Mammary epithelial cell (primary cell): ENCODE measurements around the gene TTC16.

Experiments used
- CTCF ChIP-seq, 2 donors: IDR thresholded peaks in 1 of 2; conservative IDR thresholded peaks in 1 of 2; 2 replicates each; pipeline ENCODE4 v1.5.1; 2011 to 2012; ENCODE audit warnings: inconsistent platforms in 2 of 2, low read length in 2 of 2, mild to moderate bottlenecking in 2 of 2, control low read depth in 1 of 2, low read depth in 1 of 2; ENCODE audit not compliant: insufficient read depth in 1 of 2; ENCODE audit errors: extremely low read depth in 1 of 2
- EZH2 ChIP-seq: IDR thresholded peaks from 2 replicates; pipeline ENCODE4 v1.6.1; 2012; ENCODE audit warnings: low read length, inconsistent platforms, borderline replicate concordance

GRCh38 chr9:127698985-127699670 lies 16.8 kb upstream of the TTC16 start:
- TF ChIP-seq CTCF (conservative IDR thresholded peaks at IDR 0.05 in 1 of 2, IDR thresholded peaks at IDR 0.05 in 1 of 2; ENCODE audit: extremely low read depth in 1 of 2, insufficient read depth in 1 of 2, low read depth in 1 of 2, low read length in 2 of 2) (no peak), EZH2 (no peak)
